22Rv1 (cell line): ENCODE data around the gene CFL1.

Experiments used
- H3K27ac ChIP-seq: fragments of 450-650 bp; 2 replicates; pipeline ENCODE4 v1.5.1; 2017
- CTCF ChIP-seq: fragments of 450-650 bp; IDR thresholded peaks from 2 replicates; pipeline ENCODE4 v1.5.1; 2017; ENCODE audit warnings: mild to moderate bottlenecking
- ZFX ChIP-seq: fragments of 450-650 bp; IDR thresholded peaks from 2 replicates; pipeline ENCODE4 v1.6.1; 2017; ENCODE audit warnings: antibody characterized with exemption, borderline replicate concordance

The CFL1 gene

GRCh38 chr11:65853246-65853979, 4.6 kb downstream of the CFL1 start:
- TF ChIP-seq ZFX, result no peak
- no peak for TF ChIP-seq CTCF
- peak overlapping the region; percentile 4; the same call in 1 of the 2 replicates for H3K27ac ChIP-seq

- H3K27ac ChIP-seq, result 0 out of 2 replicates have a peak overlapping the region, but pooled peaks have one; percentile 4
- no peak; the same call in 1 of the 2 replicates for TF ChIP-seq CTCF
- TF ChIP-seq ZFX, result no peak
These were observed 5.3 kb downstream of the CFL1 start for GRCh38 chr11:65852508-65853245.

GRCh38 chr11:65851811-65852507, 6.0 kb downstream of the CFL1 start:
- H3K27ac ChIP-seq, result 0 out of 2 replicates have a peak overlapping the region, but pooled peaks have one; percentile 4
- TF ChIP-seq ZFX (no peak), CTCF (no peak)

- H3K27ac ChIP-seq, result no peak overlapping the region; the same call in 1 of the 2 replicates
- TF ChIP-seq ZFX (no peak), CTCF (peak; percentile 61)
These were observed 6.8 kb downstream of the CFL1 start for GRCh38 chr11:65851083-65851579.

GRCh38 chr11:65850217-65851082, 7.5 kb downstream of the CFL1 start:
- TF ChIP-seq CTCF (no peak), ZFX (no peak)
- no peak overlapping the region for H3K27ac ChIP-seq

- TF ChIP-seq ZFX (no peak), CTCF (no peak)
- peak overlapping the region; percentile 12; the same call in 1 of the 2 replicates for H3K27ac ChIP-seq
These were observed 8.2 kb downstream of the CFL1 start for GRCh38 chr11:65849771-65850216.
